ENCODE data around the gene MCU. TPM values are rescaled to one million over a fixed set of nuclear protein-coding genes. Genes with fewer than 3 reads are reported as not detected.
"Not testable (repeated sequence)": the region's sequence is repeated elsewhere in the genome, so short reads cannot be mapped to it uniquely, and the experiment has no call there.

The MCU gene
- total RNA-seq, 1 donor from 2014 or later: 15.4 TPM

GRCh38 chr10:72893136-72893798, 201.3 kb downstream of the MCU start, which contains the start of gene OIT3:
Gene OIT3 (plus strand): TSS chr10:72893739. CDS start chr10:72893799, 60 bp downstream.
- no peak for DNase-seq (ENCODE audit: low spot score)

- no peak for DNase-seq (ENCODE audit: low spot score)
These were observed 203.4 kb downstream of the MCU start for GRCh38 chr10:72895236-72895850.

- no peak for DNase-seq (ENCODE audit: low spot score)
These were observed 206.7 kb downstream of the MCU start for GRCh38 chr10:72898616-72899015.

GRCh38 chr10:72899545-72899944, 207.6 kb downstream of the MCU start:
- DNase-seq (ENCODE audit: low spot score): no peak

- not testable (repeated sequence) for DNase-seq (ENCODE audit: low spot score)
These were observed 212.1 kb downstream of the MCU start for GRCh38 chr10:72903941-72904446.

GRCh38 chr10:72904806-72905205, 212.9 kb downstream of the MCU start:
- no peak for DNase-seq (ENCODE audit: low spot score)

- DNase-seq (ENCODE audit: low spot score): no peak
These were observed 214.5 kb downstream of the MCU start for GRCh38 chr10:72906446-72906845.

GRCh38 chr10:72910705-72911104, 218.8 kb downstream of the MCU start:
- no peak for DNase-seq (ENCODE audit: low spot score)

- no peak for DNase-seq (ENCODE audit: low spot score)
These were observed 219.8 kb downstream of the MCU start for GRCh38 chr10:72911758-72912157.

GRCh38 chr10:72912736-72913135, 220.8 kb downstream of the MCU start:
- DNase-seq (ENCODE audit: low spot score): no peak

- DNase-seq (ENCODE audit: low spot score): no peak
These were observed 221.3 kb downstream of the MCU start for GRCh38 chr10:72913287-72913686.

GRCh38 chr10:72917201-72917600, 225.3 kb downstream of the MCU start:
- not testable (repeated sequence) for DNase-seq (ENCODE audit: low spot score)

- not testable (repeated sequence) for DNase-seq (ENCODE audit: low spot score)
These were observed 225.9 kb downstream of the MCU start for GRCh38 chr10:72917803-72918332.

GRCh38 chr10:72918352-72918751, 226.4 kb downstream of the MCU start:
- DNase-seq (ENCODE audit: low spot score): no peak

- DNase-seq (ENCODE audit: low spot score): not testable (repeated sequence)
These were observed 229.3 kb downstream of the MCU start for GRCh38 chr10:72921147-72921683.

- no peak for DNase-seq (ENCODE audit: low spot score)
These were observed 232.4 kb downstream of the MCU start for GRCh38 chr10:72924351-72924750.

GRCh38 chr10:72925951-72926465, 234.1 kb downstream of the MCU start:
- DNase-seq (ENCODE audit: low spot score): no peak

GRCh38 chr10:72927485-72927884, 235.5 kb downstream of the MCU start:
- DNase-seq (ENCODE audit: low spot score): no peak

- DNase-seq (ENCODE audit: low spot score): no peak
These were observed 236.9 kb downstream of the MCU start for GRCh38 chr10:72928798-72929197.

GRCh38 chr10:72930276-72930675, 238.3 kb downstream of the MCU start:
- DNase-seq (ENCODE audit: low spot score): no peak

- DNase-seq (ENCODE audit: low spot score): no peak
These were observed 240.5 kb downstream of the MCU start for GRCh38 chr10:72932259-72933015.
